ENCODE measurements around the gene TIMM17A.
"Not testable (repeated sequence)": the region's sequence is repeated elsewhere in the genome, so short reads cannot be mapped to it uniquely, and the experiment has no call there.

TIMM17A gene

DNA sequence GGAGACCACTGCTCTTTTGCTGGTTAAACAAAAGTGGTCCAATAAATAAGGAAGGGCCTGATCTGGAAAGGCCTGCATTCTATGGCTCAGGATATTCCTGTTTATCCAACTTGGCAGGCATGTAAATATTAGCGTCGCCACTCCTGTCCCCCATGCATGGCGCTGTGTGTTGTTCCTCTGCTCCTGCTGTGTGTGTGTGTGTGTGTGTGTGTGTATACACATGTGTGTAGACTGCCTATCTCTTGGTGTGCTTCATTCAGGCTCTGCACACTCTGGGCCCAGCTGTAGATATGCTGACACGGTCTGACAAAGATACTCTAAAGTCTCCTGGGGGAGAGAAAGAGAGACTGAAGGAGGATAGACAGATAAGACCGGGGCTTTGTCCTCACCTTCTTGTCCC, 15.7 kb upstream of the TIMM17A start:
- no peaks in the 10 kb centered on the region for H3K27me3 ChIP-seq (replicated peaks; ENCODE audit: control insufficient read depth, insufficient read depth, low read length, poor library complexity, severe bottlenecking)
- H3K27ac ChIP-seq (ENCODE audit: insufficient read depth, low read length, poor library complexity, severe bottlenecking) = no peak overlapping the region
- H3K4me3 ChIP-seq (ENCODE audit: insufficient read depth, low read depth, low read length, poor library complexity, severe bottlenecking) = no peak overlapping the region
- H3K4me1 ChIP-seq (ENCODE audit: control insufficient read depth, insufficient read depth, low read length, poor library complexity, severe bottlenecking) = no peaks in the 10 kb centered on the region
- H3K9me3 ChIP-seq (ENCODE audit: control insufficient read depth, low read length) = no peaks in the 10 kb centered on the region
- no peak for DNase-seq
- H3K36me3 ChIP-seq (ENCODE audit: control insufficient read depth, insufficient read depth, low read length) = no peaks in the 10 kb centered on the region

DNA sequence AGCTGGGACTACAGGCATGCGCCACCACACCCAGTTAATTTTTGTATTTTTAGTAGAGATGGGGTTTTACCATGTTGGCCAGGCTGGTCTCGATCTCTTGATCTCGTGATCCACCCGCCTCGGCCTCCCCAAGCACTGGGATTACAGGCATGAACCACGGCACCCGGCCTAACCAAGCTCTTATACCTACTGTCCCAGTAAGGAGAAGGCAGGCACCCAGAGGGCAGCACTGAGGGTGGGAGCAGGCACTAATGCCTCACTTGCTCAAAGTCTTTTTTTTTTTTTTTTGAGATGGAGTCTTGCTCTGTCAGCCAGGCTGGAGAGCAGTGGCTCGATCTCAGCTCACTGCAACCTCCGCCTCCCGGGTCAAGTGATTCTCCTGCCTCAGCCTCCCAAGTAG, 15.0 kb upstream of the TIMM17A start:
- not testable (repeated sequence) for H3K27me3 ChIP-seq (replicated peaks; ENCODE audit: control insufficient read depth, insufficient read depth, low read length, poor library complexity, severe bottlenecking); H3K27ac ChIP-seq (ENCODE audit: insufficient read depth, low read length, poor library complexity, severe bottlenecking); H3K4me3 ChIP-seq (ENCODE audit: insufficient read depth, low read depth, low read length, poor library complexity, severe bottlenecking); DNase-seq; H3K9me3 ChIP-seq (ENCODE audit: control insufficient read depth, low read length); H3K36me3 ChIP-seq (ENCODE audit: control insufficient read depth, insufficient read depth, low read length); H3K4me1 ChIP-seq (ENCODE audit: control insufficient read depth, insufficient read depth, low read length, poor library complexity, severe bottlenecking)

- H3K36me3 ChIP-seq (ENCODE audit: control insufficient read depth, insufficient read depth, low read length) = no peaks in the 10 kb centered on the region
- H3K27ac ChIP-seq (ENCODE audit: insufficient read depth, low read length, poor library complexity, severe bottlenecking) = no peak overlapping the region
- no peak overlapping the region for H3K4me3 ChIP-seq (ENCODE audit: insufficient read depth, low read depth, low read length, poor library complexity, severe bottlenecking)
- H3K4me1 ChIP-seq (ENCODE audit: control insufficient read depth, insufficient read depth, low read length, poor library complexity, severe bottlenecking) = no peaks in the 10 kb centered on the region
- no peak for DNase-seq
- H3K9me3 ChIP-seq (ENCODE audit: control insufficient read depth, low read length) = no peaks in the 10 kb centered on the region
- H3K27me3 ChIP-seq (replicated peaks; ENCODE audit: control insufficient read depth, insufficient read depth, low read length, poor library complexity, severe bottlenecking) = peaks cover 7% of the 10 kb centered on the region
These were observed 13.7 kb upstream of the TIMM17A start for GRCh38 chr1:201941420-201942128.

GRCh38 chr1:201942129-201942495, 13.2 kb upstream of the TIMM17A start:
- no peak overlapping the region for H3K27ac ChIP-seq (ENCODE audit: insufficient read depth, low read length, poor library complexity, severe bottlenecking)
- peaks cover 9% of the 10 kb centered on the region for H3K27me3 ChIP-seq (replicated peaks; ENCODE audit: control insufficient read depth, insufficient read depth, low read length, poor library complexity, severe bottlenecking)
- H3K36me3 ChIP-seq (ENCODE audit: control insufficient read depth, insufficient read depth, low read length) = no peaks in the 10 kb centered on the region
- no peaks in the 10 kb centered on the region for H3K4me1 ChIP-seq (ENCODE audit: control insufficient read depth, insufficient read depth, low read length, poor library complexity, severe bottlenecking)
- H3K9me3 ChIP-seq (ENCODE audit: control insufficient read depth, low read length) = no peaks in the 10 kb centered on the region
- DNase-seq = no peak
- no peak overlapping the region for H3K4me3 ChIP-seq (ENCODE audit: insufficient read depth, low read depth, low read length, poor library complexity, severe bottlenecking)

DNA sequence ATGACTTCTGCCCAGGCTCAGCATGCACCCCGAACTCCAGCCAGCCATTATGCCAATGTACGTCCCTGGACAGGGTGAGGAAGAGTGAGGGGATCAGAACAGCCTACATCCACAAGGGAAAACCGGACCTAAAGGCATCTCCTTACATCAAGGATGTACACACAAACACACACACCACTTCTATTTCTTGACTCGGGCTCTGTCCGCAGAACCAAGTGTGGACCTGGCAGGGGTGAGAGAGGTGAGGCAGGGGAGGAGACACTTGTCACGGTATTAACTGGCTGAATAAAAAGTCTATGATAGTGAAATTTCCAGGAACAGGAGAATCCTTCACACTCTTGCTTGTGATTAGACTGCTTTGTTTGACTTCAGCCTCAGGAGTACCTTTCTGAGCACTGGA, 11.3 kb upstream of the TIMM17A start:
- Histone ChIP-seq H3K27ac (ENCODE audit: insufficient read depth, low read length, poor library complexity, severe bottlenecking) (no peak overlapping the region), H3K27me3 (replicated peaks; ENCODE audit: control insufficient read depth, insufficient read depth, low read length, poor library complexity, severe bottlenecking) (peaks cover 9% of the 10 kb centered on the region), H3K4me3 (ENCODE audit: insufficient read depth, low read depth, low read length, poor library complexity, severe bottlenecking) (no peak overlapping the region), H3K36me3 (ENCODE audit: control insufficient read depth, insufficient read depth, low read length) (no peaks in the 10 kb centered on the region), H3K9me3 (ENCODE audit: control insufficient read depth, low read length) (no peaks in the 10 kb centered on the region), H3K4me1 (ENCODE audit: control insufficient read depth, insufficient read depth, low read length, poor library complexity, severe bottlenecking) (no peaks in the 10 kb centered on the region)
- no peak for DNase-seq

- no peak overlapping the region for H3K4me3 ChIP-seq (ENCODE audit: insufficient read depth, low read depth, low read length, poor library complexity, severe bottlenecking)
These were observed 10.7 kb upstream of the TIMM17A start for GRCh38 chr1:201944639-201945038.

DNA sequence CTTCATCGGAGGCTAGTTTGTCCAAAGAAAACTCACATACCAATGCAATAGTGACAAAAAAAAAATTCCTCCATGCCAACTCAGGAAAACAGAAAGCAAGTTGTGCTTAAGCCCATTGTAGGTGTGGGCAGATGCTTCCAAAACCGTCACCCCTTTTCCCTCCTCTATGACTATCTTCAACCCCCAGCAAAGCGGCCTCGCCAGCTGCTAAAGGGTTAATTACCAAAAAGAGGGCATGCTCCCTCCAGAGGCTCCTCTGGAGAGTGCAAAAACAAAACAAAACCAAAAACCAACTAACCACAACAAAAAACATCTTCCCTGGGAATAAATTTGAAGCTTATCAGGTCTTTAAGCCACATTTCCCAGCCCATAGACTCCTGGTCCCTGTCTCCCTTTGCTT, 10.1 kb upstream of the TIMM17A start:
- Histone ChIP-seq H3K36me3 (ENCODE audit: control insufficient read depth, insufficient read depth, low read length) (no peaks in the 10 kb centered on the region), H3K9me3 (ENCODE audit: control insufficient read depth, low read length) (no peaks in the 10 kb centered on the region), H3K27me3 (replicated peaks; ENCODE audit: control insufficient read depth, insufficient read depth, low read length, poor library complexity, severe bottlenecking) (peaks cover 9% of the 10 kb centered on the region), H3K4me1 (ENCODE audit: control insufficient read depth, insufficient read depth, low read length, poor library complexity, severe bottlenecking) (no peaks in the 10 kb centered on the region), H3K27ac (ENCODE audit: insufficient read depth, low read length, poor library complexity, severe bottlenecking) (no peak overlapping the region), H3K4me3 (ENCODE audit: insufficient read depth, low read depth, low read length, poor library complexity, severe bottlenecking) (no peak overlapping the region)
- no peak for DNase-seq

More at GRCh38 chr1:201944639-201945038, 10.7 kb upstream of the TIMM17A start:
- Histone ChIP-seq H3K36me3 (ENCODE audit: control insufficient read depth, insufficient read depth, low read length) (no peaks in the 10 kb centered on the region), H3K4me1 (ENCODE audit: control insufficient read depth, insufficient read depth, low read length, poor library complexity, severe bottlenecking) (no peaks in the 10 kb centered on the region), H3K27me3 (replicated peaks; ENCODE audit: control insufficient read depth, insufficient read depth, low read length, poor library complexity, severe bottlenecking) (peaks cover 9% of the 10 kb centered on the region), H3K27ac (ENCODE audit: insufficient read depth, low read length, poor library complexity, severe bottlenecking) (no peak overlapping the region), H3K9me3 (ENCODE audit: control insufficient read depth, low read length) (no peaks in the 10 kb centered on the region)
- DNase-seq = no peak

DNA sequence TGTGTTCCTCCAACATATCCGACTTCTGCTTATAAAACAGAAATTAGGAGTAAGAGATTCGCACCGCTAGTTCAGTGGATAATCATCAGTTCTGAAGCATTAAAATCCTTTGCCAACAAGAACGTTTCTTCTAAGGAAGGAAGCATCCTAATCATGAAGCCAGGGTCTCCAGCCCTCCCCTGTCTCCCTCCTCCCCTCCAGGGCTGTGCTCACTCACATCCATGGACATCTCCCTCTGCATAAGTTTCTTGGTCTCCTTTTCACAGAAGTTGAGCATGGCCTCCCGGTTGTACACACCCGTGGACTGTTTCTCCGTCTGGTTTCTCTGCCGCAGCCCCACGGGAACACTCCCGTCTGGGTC, 9.5 kb upstream of the TIMM17A start:
- DNase-seq = no peak
- Histone ChIP-seq H3K27ac (ENCODE audit: insufficient read depth, low read length, poor library complexity, severe bottlenecking) (no peak overlapping the region), H3K9me3 (ENCODE audit: control insufficient read depth, low read length) (no peaks in the 10 kb centered on the region), H3K36me3 (ENCODE audit: control insufficient read depth, insufficient read depth, low read length) (no peaks in the 10 kb centered on the region), H3K4me3 (ENCODE audit: insufficient read depth, low read depth, low read length, poor library complexity, severe bottlenecking) (no peak overlapping the region), H3K4me1 (ENCODE audit: control insufficient read depth, insufficient read depth, low read length, poor library complexity, severe bottlenecking) (no peaks in the 10 kb centered on the region), H3K27me3 (replicated peaks; ENCODE audit: control insufficient read depth, insufficient read depth, low read length, poor library complexity, severe bottlenecking) (peaks cover 9% of the 10 kb centered on the region)

DNA sequence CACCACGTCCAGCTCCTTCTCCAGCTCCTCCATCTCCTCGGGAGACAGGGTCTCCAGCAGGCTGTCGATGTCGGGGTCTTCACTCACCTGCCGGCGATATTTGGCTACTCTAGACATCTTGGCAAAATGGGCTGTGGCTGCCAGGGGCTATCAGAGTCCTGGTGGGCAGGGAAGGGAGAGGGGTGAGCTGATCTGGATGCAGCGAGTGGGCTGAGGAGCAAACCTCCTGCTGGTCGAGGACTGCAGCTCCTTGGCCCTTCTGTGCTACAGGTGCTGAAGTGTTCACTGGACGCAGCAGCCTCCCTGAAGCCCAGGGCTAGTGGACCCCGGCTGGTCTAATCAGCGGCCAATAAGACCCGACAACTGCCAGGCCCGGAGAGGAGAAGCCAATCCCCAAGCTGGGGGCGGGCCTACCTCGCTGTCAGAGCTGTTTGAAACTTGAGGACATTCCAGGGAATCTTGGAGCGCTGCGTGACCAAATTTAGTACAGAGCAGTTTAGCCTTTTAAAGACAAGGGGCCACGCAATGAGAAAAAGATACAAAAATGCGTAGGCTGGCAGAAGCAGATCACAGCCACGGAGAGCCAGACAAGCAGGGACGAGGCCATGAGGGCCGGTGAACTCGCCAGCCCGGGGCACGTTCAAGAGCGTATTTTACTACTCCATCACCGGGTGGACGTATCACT, 8.9 kb upstream of the TIMM17A start, which contains the start of gene LMOD1:
TSS of gene LMOD1 (minus strand) at position 325 of the 685 bp plus-strand sequence. CDS start at position 117, 208 bp downstream.
- H3K4me3 ChIP-seq (ENCODE audit: insufficient read depth, low read depth, low read length, poor library complexity, severe bottlenecking) = no peak within 1 kb of the TSS
- H3K4me1 ChIP-seq (ENCODE audit: control insufficient read depth, insufficient read depth, low read length, poor library complexity, severe bottlenecking) = no peaks in the 10 kb centered on the region
- peaks cover 9% of the 10 kb centered on the region for H3K27me3 ChIP-seq (replicated peaks; ENCODE audit: control insufficient read depth, insufficient read depth, low read length, poor library complexity, severe bottlenecking)
- no peaks in the 10 kb centered on the region for H3K9me3 ChIP-seq (ENCODE audit: control insufficient read depth, low read length)
- no peak within 1 kb of the TSS for H3K27ac ChIP-seq (ENCODE audit: insufficient read depth, low read length, poor library complexity, severe bottlenecking)
- no peaks in the 10 kb centered on the region for H3K36me3 ChIP-seq (ENCODE audit: control insufficient read depth, insufficient read depth, low read length)
- DNase-seq = no peak

- H3K9me3 ChIP-seq (ENCODE audit: control insufficient read depth, low read length) = no peaks in the 10 kb centered on the region
- no peaks in the 10 kb centered on the region for H3K36me3 ChIP-seq (ENCODE audit: control insufficient read depth, insufficient read depth, low read length)
- no peak for DNase-seq
- peaks cover 9% of the 10 kb centered on the region for H3K27me3 ChIP-seq (replicated peaks; ENCODE audit: control insufficient read depth, insufficient read depth, low read length, poor library complexity, severe bottlenecking)
- no peak overlapping the region for H3K4me3 ChIP-seq (ENCODE audit: insufficient read depth, low read depth, low read length, poor library complexity, severe bottlenecking)
- H3K27ac ChIP-seq (ENCODE audit: insufficient read depth, low read length, poor library complexity, severe bottlenecking) = no peak overlapping the region
- H3K4me1 ChIP-seq (ENCODE audit: control insufficient read depth, insufficient read depth, low read length, poor library complexity, severe bottlenecking) = no peaks in the 10 kb centered on the region
These were observed 7.7 kb upstream of the TIMM17A start for GRCh38 chr1:201947697-201948008.
